Measurements from ENCODE around the gene ACADSB.

Gene ACADSB

GRCh38 chr10:122981066-122981464, 27.7 kb upstream of the ACADSB start:
- H3K4me3 ChIP-seq (replicated peaks; ENCODE audit: insufficient read depth, low read length): peak overlapping the region; percentile 45
- H3K27me3 ChIP-seq (ENCODE audit: insufficient read depth, poor library complexity, severe bottlenecking): no peaks in the 10 kb centered on the region
- no peak for TF ChIP-seq GABPA (IDR thresholded peaks at IDR 0.05; ENCODE audit: low read depth)
- TF ChIP-seq REST (IDR thresholded peaks at IDR 0.05; ENCODE audit: insufficient replicate concordance, low read depth): no peak
- no peak for TF ChIP-seq CTCF (IDR thresholded peaks at IDR 0.05; ENCODE audit: insufficient read depth, low read length)
- no peak for TF ChIP-seq POLR2AphosphoS5 (IDR thresholded peaks at IDR 0.05; ENCODE audit: low read depth)
- no peak for TF ChIP-seq SPI1 (IDR thresholded peaks at IDR 0.05; ENCODE audit: borderline replicate concordance, low read depth)
- peak overlapping the region; percentile 99 for H3K27ac ChIP-seq (replicated peaks)
- DNase-seq (ENCODE audit: low read depth in 1 of 2, low spot score in 1 of 2): peak in 1 of 2 experiments; percentile 48

- Histone ChIP-seq H3K4me3 (replicated peaks; ENCODE audit: insufficient read depth, low read length) (no peak overlapping the region), H3K27ac (replicated peaks) (no peak overlapping the region), H3K27me3 (ENCODE audit: insufficient read depth, poor library complexity, severe bottlenecking) (no peaks in the 10 kb centered on the region)
- DNase-seq (ENCODE audit: low read depth in 1 of 2, low spot score in 1 of 2): no peak
- TF ChIP-seq REST (IDR thresholded peaks at IDR 0.05; ENCODE audit: insufficient replicate concordance, low read depth) (no peak), GABPA (IDR thresholded peaks at IDR 0.05; ENCODE audit: low read depth) (no peak), CTCF (IDR thresholded peaks at IDR 0.05; ENCODE audit: insufficient read depth, low read length) (no peak), SPI1 (IDR thresholded peaks at IDR 0.05; ENCODE audit: borderline replicate concordance, low read depth) (no peak), POLR2AphosphoS5 (IDR thresholded peaks at IDR 0.05; ENCODE audit: low read depth) (no peak)
Measured at GRCh38 chr10:122983898-122984297, 24.9 kb upstream of the ACADSB start.

- H3K4me3 ChIP-seq (replicated peaks; ENCODE audit: insufficient read depth, low read length): no peak overlapping the region
Measured at GRCh38 chr10:122984708-122985107, 24.1 kb upstream of the ACADSB start.

More at GRCh38 chr10:122984708-122985107, 24.1 kb upstream of the ACADSB start:
- Histone ChIP-seq H3K27me3 (ENCODE audit: insufficient read depth, poor library complexity, severe bottlenecking) (no peaks in the 10 kb centered on the region), H3K27ac (replicated peaks) (no peak overlapping the region)
- no peak for TF ChIP-seq CTCF (IDR thresholded peaks at IDR 0.05; ENCODE audit: insufficient read depth, low read length)
- TF ChIP-seq GABPA (IDR thresholded peaks at IDR 0.05; ENCODE audit: low read depth): no peak
- TF ChIP-seq SPI1 (IDR thresholded peaks at IDR 0.05; ENCODE audit: borderline replicate concordance, low read depth): no peak
- no peak for TF ChIP-seq POLR2AphosphoS5 (IDR thresholded peaks at IDR 0.05; ENCODE audit: low read depth)
- no peak for TF ChIP-seq REST (IDR thresholded peaks at IDR 0.05; ENCODE audit: insufficient replicate concordance, low read depth)
- no peak for DNase-seq (ENCODE audit: low read depth in 1 of 2, low spot score in 1 of 2)

All from HL-60 (cell line).